Measurements from ENCODE around the gene RIT2.

Gene RIT2

GRCh38 chr18:43001821-43002220 is 113.7 kb downstream of the RIT2 start:
- Histone ChIP-seq H3K4me1 (ENCODE audit: insufficient read depth, poor library complexity, severe bottlenecking) (no peaks in the 10 kb centered on the region), H3K9me3 (ENCODE audit: severe bottlenecking) (no peaks in the 10 kb centered on the region), H3K27me3 (ENCODE audit: insufficient read depth, poor library complexity, severe bottlenecking) (no peaks in the 10 kb centered on the region), H3K27ac (ENCODE audit: poor library complexity, severe bottlenecking) (no peak overlapping the region), H3K36me3 (ENCODE audit: low read depth) (no peaks in the 10 kb centered on the region), H3K4me3 (ENCODE audit: severe bottlenecking) (no peak overlapping the region)
- ATAC-seq (ENCODE audit: low read depth), result no peak
- no peak for TF ChIP-seq CTCF (IDR thresholded peaks at IDR 0.05; ENCODE audit: poor library complexity, severe bottlenecking)
- DNase-seq (ENCODE audit: low spot score), result no peak

- no peaks in the 10 kb centered on the region for H3K9me3 ChIP-seq (ENCODE audit: severe bottlenecking)
- no peak for TF ChIP-seq CTCF (IDR thresholded peaks at IDR 0.05; ENCODE audit: poor library complexity, severe bottlenecking)
- no peaks in the 10 kb centered on the region for H3K4me1 ChIP-seq (ENCODE audit: insufficient read depth, poor library complexity, severe bottlenecking)
- no peak overlapping the region for H3K27ac ChIP-seq (ENCODE audit: poor library complexity, severe bottlenecking)
- H3K4me3 ChIP-seq (ENCODE audit: severe bottlenecking), result no peak overlapping the region
- ATAC-seq (ENCODE audit: low read depth), result no peak
- H3K36me3 ChIP-seq (ENCODE audit: low read depth), result no peaks in the 10 kb centered on the region
- no peaks in the 10 kb centered on the region for H3K27me3 ChIP-seq (ENCODE audit: insufficient read depth, poor library complexity, severe bottlenecking)
- no peak for DNase-seq (ENCODE audit: low spot score)
Measured at GRCh38 chr18:42996824-42997223, 118.7 kb downstream of the RIT2 start.

- Histone ChIP-seq H3K27me3 (ENCODE audit: insufficient read depth, poor library complexity, severe bottlenecking) (peaks cover 4% of the 10 kb centered on the region), H3K4me3 (ENCODE audit: severe bottlenecking) (no peak overlapping the region), H3K27ac (ENCODE audit: poor library complexity, severe bottlenecking) (no peak overlapping the region), H3K9me3 (ENCODE audit: severe bottlenecking) (no peaks in the 10 kb centered on the region), H3K4me1 (ENCODE audit: insufficient read depth, poor library complexity, severe bottlenecking) (no peaks in the 10 kb centered on the region), H3K36me3 (ENCODE audit: low read depth) (no peaks in the 10 kb centered on the region)
- ATAC-seq (ENCODE audit: low read depth) (no peak), DNase-seq (ENCODE audit: low spot score) (no peak)
- no peak for TF ChIP-seq CTCF (IDR thresholded peaks at IDR 0.05; ENCODE audit: poor library complexity, severe bottlenecking)
Measured at GRCh38 chr18:42980426-42980825, 135.1 kb downstream of the RIT2 start.

- no peak for TF ChIP-seq CTCF (IDR thresholded peaks at IDR 0.05; ENCODE audit: poor library complexity, severe bottlenecking)
- DNase-seq (ENCODE audit: low spot score) (no peak), ATAC-seq (ENCODE audit: low read depth) (no peak)
- Histone ChIP-seq H3K36me3 (ENCODE audit: low read depth) (no peaks in the 10 kb centered on the region), H3K27ac (ENCODE audit: poor library complexity, severe bottlenecking) (no peak overlapping the region), H3K9me3 (ENCODE audit: severe bottlenecking) (no peaks in the 10 kb centered on the region), H3K4me3 (ENCODE audit: severe bottlenecking) (no peak overlapping the region), H3K27me3 (ENCODE audit: insufficient read depth, poor library complexity, severe bottlenecking) (peaks cover 4% of the 10 kb centered on the region), H3K4me1 (ENCODE audit: insufficient read depth, poor library complexity, severe bottlenecking) (no peaks in the 10 kb centered on the region)
Measured at GRCh38 chr18:42977982-42978637, 137.4 kb downstream of the RIT2 start.

- Histone ChIP-seq H3K9me3 (ENCODE audit: severe bottlenecking) (no peaks in the 10 kb centered on the region), H3K4me3 (ENCODE audit: severe bottlenecking) (no peak overlapping the region), H3K27me3 (ENCODE audit: insufficient read depth, poor library complexity, severe bottlenecking) (peaks cover 4% of the 10 kb centered on the region), H3K4me1 (ENCODE audit: insufficient read depth, poor library complexity, severe bottlenecking) (no peaks in the 10 kb centered on the region), H3K36me3 (ENCODE audit: low read depth) (no peaks in the 10 kb centered on the region), H3K27ac (ENCODE audit: poor library complexity, severe bottlenecking) (no peak overlapping the region)
- no peak for TF ChIP-seq CTCF (IDR thresholded peaks at IDR 0.05; ENCODE audit: poor library complexity, severe bottlenecking)
- DNase-seq (ENCODE audit: low spot score) (no peak), ATAC-seq (ENCODE audit: low read depth) (no peak)
Measured at GRCh38 chr18:42976869-42977590, 138.5 kb downstream of the RIT2 start.

All from RWPE2 (cell line).